NB4 (cell line): Measurements from ENCODE around the gene ARL8B.
"Not testable (repeated sequence)": the region's sequence is repeated elsewhere in the genome, so short reads cannot be mapped to it uniquely, and the experiment has no call there.

Experiments used
- MYC ChIP-seq: IDR thresholded peaks from 2 replicates; pipeline ENCODE4 v1.6.1; 2011; ENCODE audit warnings: low read depth, low read length
- POLR2A ChIP-seq: IDR thresholded peaks from 2 replicates; pipeline ENCODE4 v1.6.1; 2011; ENCODE audit warnings: mild to moderate bottlenecking; ENCODE audit not compliant: insufficient read length; ENCODE audit errors: extremely low read depth
- TF ChIP-seq, protein P1 (sequence below): IDR thresholded peaks from one replicate; pipeline ENCODE4 v1.5.1; 2012; ENCODE audit warnings: low read depth, low read length
- TF ChIP-seq, protein P2 (sequence below): IDR thresholded peaks from 2 replicates; pipeline ENCODE4 v1.6.1; 2011; ENCODE audit warnings: low read depth, low read length

DNA sequence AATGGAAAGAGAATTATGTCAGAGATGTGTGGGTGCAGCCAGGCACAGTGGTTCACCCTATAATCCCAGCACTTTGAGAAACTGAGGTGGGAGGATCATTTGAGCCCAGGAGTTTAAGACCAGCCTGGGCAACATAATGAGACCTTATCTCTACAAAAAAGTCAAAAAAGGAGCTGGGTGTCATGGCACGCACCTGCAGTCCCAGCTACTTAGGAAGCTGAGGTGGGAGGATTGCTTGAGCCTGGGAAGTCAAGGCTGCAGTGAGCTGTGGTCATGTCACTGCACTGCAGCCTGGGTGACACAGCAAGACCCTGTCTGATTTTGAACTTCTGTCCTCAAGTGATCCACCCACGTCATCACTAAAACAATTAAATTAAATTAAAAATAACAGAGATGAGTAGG, 15.2 kb upstream of the ARL8B start:
- TF ChIP-seq, protein P1, sequence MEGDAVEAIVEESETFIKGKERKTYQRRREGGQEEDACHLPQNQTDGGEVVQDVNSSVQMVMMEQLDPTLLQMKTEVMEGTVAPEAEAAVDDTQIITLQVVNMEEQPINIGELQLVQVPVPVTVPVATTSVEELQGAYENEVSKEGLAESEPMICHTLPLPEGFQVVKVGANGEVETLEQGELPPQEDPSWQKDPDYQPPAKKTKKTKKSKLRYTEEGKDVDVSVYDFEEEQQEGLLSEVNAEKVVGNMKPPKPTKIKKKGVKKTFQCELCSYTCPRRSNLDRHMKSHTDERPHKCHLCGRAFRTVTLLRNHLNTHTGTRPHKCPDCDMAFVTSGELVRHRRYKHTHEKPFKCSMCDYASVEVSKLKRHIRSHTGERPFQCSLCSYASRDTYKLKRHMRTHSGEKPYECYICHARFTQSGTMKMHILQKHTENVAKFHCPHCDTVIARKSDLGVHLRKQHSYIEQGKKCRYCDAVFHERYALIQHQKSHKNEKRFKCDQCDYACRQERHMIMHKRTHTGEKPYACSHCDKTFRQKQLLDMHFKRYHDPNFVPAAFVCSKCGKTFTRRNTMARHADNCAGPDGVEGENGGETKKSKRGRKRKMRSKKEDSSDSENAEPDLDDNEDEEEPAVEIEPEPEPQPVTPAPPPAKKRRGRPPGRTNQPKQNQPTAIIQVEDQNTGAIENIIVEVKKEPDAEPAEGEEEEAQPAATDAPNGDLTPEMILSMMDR: not testable (repeated sequence)
- TF ChIP-seq, protein P2, sequence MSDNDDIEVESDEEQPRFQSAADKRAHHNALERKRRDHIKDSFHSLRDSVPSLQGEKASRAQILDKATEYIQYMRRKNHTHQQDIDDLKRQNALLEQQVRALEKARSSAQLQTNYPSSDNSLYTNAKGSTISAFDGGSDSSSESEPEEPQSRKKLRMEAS: not testable (repeated sequence)
- not testable (repeated sequence) for TF ChIP-seq POLR2A, MYC
